K562 (cell line): Measurements from ENCODE around the gene SHC1. TPM values are rescaled to one million over a fixed set of nuclear protein-coding genes. Genes with fewer than 3 reads are reported as not detected.

Experiments used
- DDX20 ChIP-seq: fragments of 450-650 bp; IDR thresholded peaks from 2 replicates; pipeline ENCODE4 v1.6.1; 2016; ENCODE audit warnings: missing genetic modification characterization, low read depth, mild to moderate bottlenecking, missing compliant biosample characterization, moderate library complexity
- ETS1 ChIP-seq: conservative IDR thresholded peaks from 2 replicates; pipeline ENCODE4 v1.6.1; 2011; ENCODE audit warnings: low read depth, mild to moderate bottlenecking, low read length; ENCODE audit not compliant: control insufficient read depth
- FOXK1 ChIP-seq: sonication (generic); formaldehyde crosslinking; IDR thresholded peaks from 2 replicates; pipeline ENCODE4 v1.8.0; 2022; ENCODE audit warnings: missing genetic modification reagents, mild to moderate bottlenecking, borderline replicate concordance
- MGA ChIP-seq: fragments of 450-650 bp; IDR thresholded peaks from 2 replicates; pipeline ENCODE4 v1.6.1; 2016; ENCODE audit warnings: mild to moderate bottlenecking, moderate library complexity
- NFATC3 ChIP-seq: fragments of 450-650 bp; IDR thresholded peaks from 2 replicates; pipeline ENCODE4 v1.6.1; 2017; ENCODE audit warnings: mild to moderate bottlenecking
- YY1 ChIP-seq, 3 experiments: IDR thresholded peaks; 2 replicates each; pipeline ENCODE4 v1.6.1; 2011; ENCODE audit warnings: low read length in 2 of 3, mild to moderate bottlenecking in 2 of 3, moderate library complexity in 2 of 3, borderline replicate concordance in 1 of 3, control low read depth in 1 of 3, low read depth in 1 of 3; ENCODE audit not compliant: insufficient read depth in 3 of 3, insufficient replicate concordance in 2 of 3, control insufficient read depth in 1 of 3, insufficient read length in 1 of 3; ENCODE audit errors: extremely low read depth in 1 of 3
- ZFPM2 ChIP-seq: fragments of 250-450 bp; sonication (Bioruptor Pico); IDR thresholded peaks from 2 replicates; pipeline ENCODE4 v1.5.1; 2022; ENCODE audit warnings: mild to moderate bottlenecking
- ZNF133 ChIP-seq: fragments of 250-450 bp; sonication (Bioruptor Pico); IDR thresholded peaks from 2 replicates; pipeline ENCODE4 v1.4.0; 2020; ENCODE audit warnings: mild to moderate bottlenecking
- ZNF444 ChIP-seq: fragments of 250-450 bp; sonication (Bioruptor Pico); IDR thresholded peaks from 2 replicates; pipeline ENCODE4 v1.4.0; 2020; ENCODE audit warnings: mild to moderate bottlenecking, moderate library complexity
- polyA plus RNA-seq, 8 experiments: library from polyadenylated mRNA; depleted of rRNA in 4 of 8; stranded (reverse) in 5 of 8; unstranded in 3 of 8; fragments of >200 nt; fragmentation: Nextera tagmentation in 2 of 8; fragmentation: Illumina TruSeq in 1 of 8; extraction: Ambion mirVana in 2 of 8; extraction: Trizol in 1 of 8; gene quantifications; 2 replicates each; pipeline versions ENCODE4 v1.2.1 to v1.2.3, GENCODE V29; 2011 to 2014; ENCODE audit warnings: inconsistent platforms in 1 of 8, missing spikeins in 1 of 8
- total RNA-seq, 7 experiments: library from RNA; depleted of rRNA in 6 of 7; stranded (reverse); fragments of >200 nt in 6 of 7; fragmentation: Illumina TruSeq in 2 of 7; extraction: Trizol in 2 of 7; gene quantifications; 2 replicates each; pipeline versions ENCODE4 v1.2.1 to v1.2.3, GENCODE V29; 2011 to 2021; ENCODE audit warnings: low replicate concordance in 1 of 7

Gene SHC1
- total and polyA plus RNA-seq, 9 of the 15 experiments (the other 6 are each of a cell fraction or from before 2014, with no cell fraction given), result 4.1 to 113 (median 51.9) TPM

DNA sequence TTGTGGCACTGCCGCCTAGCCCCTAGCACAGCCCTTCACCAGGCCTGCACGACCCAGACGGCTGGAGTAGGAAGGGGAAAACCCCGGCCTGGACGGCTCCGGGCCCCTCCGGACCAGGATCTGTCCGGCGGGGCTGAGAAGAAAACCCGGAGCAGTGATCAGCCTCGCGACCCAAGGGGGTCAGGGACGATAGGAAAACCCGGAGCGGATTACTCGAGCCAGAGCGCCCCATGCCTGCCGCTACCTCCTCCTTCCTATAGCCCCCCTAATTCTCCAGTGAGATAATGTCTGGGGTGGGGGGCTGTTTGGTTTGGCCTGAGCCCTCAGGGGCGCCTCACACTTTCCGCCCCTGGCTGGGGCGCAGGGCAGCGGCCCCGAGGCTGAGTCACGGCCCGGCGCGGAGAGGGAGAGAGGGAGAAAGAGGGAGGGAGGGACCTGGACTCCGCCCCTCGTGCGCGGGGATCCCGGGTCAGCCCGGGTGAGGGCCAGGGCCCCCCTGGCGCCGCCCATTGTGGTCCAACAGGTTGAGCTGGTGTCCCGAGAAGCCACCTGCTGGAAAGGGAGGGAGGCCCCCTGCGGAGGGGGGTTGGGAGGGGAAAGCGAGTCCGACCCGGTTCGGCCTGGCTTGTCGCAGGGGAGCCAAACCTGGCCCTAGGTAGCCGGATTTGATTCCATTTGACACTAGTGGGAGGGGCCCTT is 30.3 kb upstream of the SHC1 start (continued):
- TF ChIP-seq ZFPM2 (CRISPR knock-in tag), result no peak
- TF ChIP-seq FOXK1 (CRISPR knock-in tag), result no peak
- TF ChIP-seq ETS1, result peak; percentile 18; the same call in 1 of the 2 replicates
- peak; percentile 69; the same call in 1 of the 2 replicates for TF ChIP-seq MGA
- TF ChIP-seq YY1 (IDR thresholded peaks at IDR 0.05; ENCODE audit: borderline replicate concordance in 1 of 3, control insufficient read depth in 1 of 3, extremely low read depth in 1 of 3, insufficient read depth in 3 of 3, insufficient read length in 1 of 3, insufficient replicate concordance in 2 of 3, low read depth in 1 of 3, low read length in 2 of 3), result peak in 1 of 3 experiments; percentile 69
- TF ChIP-seq DDX20, result no peak
- no peak for TF ChIP-seq ZNF133 (CRISPR knock-in tag)
- peak; percentile 71 for TF ChIP-seq ZNF444 (CRISPR knock-in tag)
- no peak for TF ChIP-seq NFATC3
